Activated T-cell treated with anti-CD3 and anti-CD28 coated beads, Interleukin-2, amount 50 U/mL, for 48 hours (primary cell): ENCODE results near the gene LEPR.
A peak's percentile ranks its signal among the peaks of the same experiment; 100 is the strongest.

Source experiments
- DNase-seq, 2 experiments: peaks; one replicate each; pipeline ENCODE4 v3.0.0-alpha.2; 2020

The LEPR gene

DNA sequence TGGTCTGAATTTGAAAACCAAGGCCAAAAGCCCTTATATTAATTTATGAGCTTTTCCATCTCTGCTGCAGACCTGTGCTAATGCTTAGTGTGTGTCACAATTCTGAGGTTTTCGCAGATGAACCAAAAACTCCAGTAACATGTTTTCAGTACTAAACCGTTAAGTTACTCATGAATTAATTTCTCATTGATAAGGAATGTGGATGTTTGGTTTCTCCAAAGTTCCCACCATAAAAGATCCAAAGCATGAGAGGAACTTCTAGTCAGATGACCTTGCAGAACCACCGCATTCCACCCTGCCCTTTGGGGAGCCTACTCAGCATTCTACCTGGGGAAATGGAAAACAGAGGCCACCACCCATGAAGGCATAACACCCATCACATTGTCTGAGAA lies 7.5 kb upstream of the LEPR start:
- no peak for DNase-seq

- no peak for DNase-seq
These were observed 5.9 kb upstream of the LEPR start for GRCh38 chr1:65414538-65414937.

GRCh38 chr1:65416767-65417166 lies 3.7 kb upstream of the LEPR start:
- no peak for DNase-seq

DNA sequence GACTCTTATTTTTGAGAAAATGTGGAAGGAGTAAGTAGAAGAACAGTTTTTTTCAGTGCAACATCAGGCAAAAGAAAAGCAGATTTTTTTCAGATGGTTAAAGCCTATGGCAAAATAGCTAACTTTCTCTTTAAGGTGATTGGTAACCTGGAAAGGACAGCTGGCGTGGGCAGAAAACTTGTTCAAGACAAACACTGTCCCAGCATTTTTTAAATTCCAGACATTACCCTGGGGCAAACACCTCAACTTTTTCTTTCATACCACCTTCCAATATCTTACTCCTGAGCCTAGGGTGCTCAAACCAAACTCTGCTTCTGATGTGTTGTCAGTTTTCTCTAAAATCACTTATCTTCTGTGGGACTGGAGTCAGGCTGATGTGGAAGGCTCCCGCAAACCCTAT lies 2.7 kb upstream of the LEPR start:
- DNase-seq: no peak

GRCh38 chr1:65418522-65419185 lies 1.8 kb upstream of the LEPR start:
- DNase-seq: no peak

DNA sequence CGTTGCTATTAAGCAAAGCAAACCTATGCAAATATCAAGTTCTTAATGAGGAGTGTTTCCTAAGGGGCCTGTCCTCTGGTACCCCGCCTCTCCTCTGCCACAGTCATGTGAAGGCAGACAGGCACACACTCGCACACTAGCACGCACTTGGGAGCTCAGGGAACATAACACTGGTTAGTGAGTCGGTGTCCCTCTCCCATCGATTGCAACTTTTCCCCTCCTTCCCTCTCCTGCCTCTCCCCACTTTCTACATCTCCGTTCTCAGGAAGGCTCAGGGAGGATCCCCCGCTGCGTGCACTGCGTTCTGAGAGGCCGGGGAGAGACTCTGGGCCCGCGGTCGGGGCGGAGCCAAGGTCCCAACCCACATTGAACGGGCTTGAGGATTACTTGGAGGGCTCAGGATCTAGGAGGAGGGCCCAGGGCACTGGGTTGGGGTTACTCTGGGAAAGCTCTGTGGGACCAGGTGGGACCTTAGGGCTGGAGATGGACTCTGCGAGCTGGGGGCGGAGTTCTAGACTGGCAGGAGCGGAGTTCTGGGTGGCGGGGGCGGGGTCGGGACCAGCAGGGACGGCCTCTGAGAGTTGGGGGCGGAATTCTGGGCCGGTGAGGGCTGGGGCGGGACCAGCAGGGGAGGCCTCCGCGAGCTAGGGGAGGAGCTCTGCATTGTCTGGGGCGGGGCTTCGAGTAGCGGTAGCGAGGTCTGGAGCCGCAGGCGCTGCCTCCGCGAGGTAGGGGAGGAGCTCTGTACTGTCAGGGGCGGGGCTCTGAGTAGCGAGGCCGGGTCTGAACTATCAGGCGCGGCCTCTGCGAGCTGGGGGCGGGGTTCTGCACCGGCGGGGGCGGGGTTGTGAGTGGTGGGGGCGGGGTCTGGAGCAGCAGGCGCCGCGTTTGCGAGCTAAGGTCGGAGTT lies 533 bp upstream of the LEPR start:
- peak; percentile 98 to 99 for DNase-seq

- no peak for DNase-seq
These were observed 1.0 kb downstream of the LEPR start for GRCh38 chr1:65421351-65422025.

GRCh38 chr1:65422241-65423203 lies 2.1 kb downstream of the LEPR start:
- DNase-seq: no peak

GRCh38 chr1:65423884-65424572 lies 3.6 kb downstream of the LEPR start:
- DNase-seq: no peak

DNA sequence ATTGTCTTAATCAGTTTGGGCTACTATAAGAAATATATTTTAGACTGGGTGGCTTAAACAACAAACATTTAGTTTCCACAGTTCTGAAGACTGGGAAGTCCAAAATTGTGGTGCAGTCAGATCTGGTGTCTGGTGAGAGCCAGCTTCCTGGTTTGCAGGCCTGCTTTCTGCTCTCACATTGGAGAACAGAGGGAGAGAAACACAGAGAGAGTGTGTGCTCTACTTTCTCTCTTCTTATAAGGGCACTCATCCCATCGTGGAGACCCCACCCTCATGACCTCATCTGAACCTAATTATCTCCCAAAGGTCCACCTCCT lies 4.1 kb downstream of the LEPR start:
- DNase-seq: no peak

- no peak for DNase-seq
These were observed 4.5 kb downstream of the LEPR start for GRCh38 chr1:65425006-65425405.

DNA sequence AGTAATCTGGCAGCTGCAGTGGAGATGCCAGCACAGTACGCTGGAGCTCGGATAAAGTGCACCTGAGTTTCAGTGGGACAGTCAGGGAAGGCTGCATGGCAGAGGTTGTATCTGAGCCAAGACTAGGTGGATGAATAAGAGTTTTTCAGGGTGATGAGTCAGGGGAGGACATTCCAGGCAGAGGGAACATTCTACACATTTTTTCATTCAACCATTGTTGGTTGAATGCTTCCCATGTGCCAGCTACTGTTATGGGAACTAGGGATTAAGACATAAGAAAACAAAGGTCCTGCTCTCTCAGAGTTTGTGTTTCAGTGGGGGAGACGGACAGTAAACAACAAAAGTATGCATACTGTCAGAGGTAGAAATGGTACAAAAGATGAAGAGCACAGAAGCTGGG lies 5.2 kb downstream of the LEPR start:
- DNase-seq: no peak

DNA sequence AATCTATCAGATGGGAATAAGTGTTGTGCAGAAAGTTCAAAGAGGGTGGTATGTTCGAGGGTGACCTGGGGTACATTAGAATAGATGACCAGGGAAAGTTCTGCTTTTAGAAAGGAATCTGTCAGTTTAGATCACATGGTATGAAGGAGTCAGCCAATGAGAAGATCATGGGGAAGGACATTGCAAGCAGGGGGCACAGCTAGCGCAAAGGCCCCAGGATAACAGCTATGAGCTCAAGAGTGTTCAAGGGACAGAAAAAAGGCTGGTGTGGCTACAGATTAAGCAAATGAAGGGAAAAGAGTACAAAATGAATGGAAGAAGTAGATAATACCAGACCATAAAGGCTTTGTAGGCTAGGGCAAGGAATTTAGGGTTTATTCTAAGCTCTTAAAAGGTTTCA lies 8.6 kb downstream of the LEPR start:
- no peak for DNase-seq

DNA sequence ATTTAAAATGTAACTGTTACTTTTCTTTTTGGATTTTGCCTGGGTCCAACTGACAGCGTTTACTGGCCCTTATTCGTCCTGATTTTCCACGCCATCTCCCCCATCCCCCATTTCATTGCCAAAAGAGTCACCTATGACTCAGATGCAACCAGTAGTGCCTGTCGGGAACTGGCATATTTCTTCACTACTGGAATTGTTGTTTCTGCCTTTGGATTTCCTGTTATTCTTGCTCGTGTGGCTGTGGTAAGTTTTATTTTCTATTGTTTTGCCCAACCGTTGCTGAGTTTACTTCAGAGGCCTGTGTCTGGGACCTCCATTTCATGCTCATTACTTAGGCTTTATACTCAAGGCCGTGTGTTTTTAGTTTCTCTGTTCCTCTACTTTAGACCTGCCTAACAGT lies 9.3 kb downstream of the LEPR start:
- DNase-seq: no peak

DNA sequence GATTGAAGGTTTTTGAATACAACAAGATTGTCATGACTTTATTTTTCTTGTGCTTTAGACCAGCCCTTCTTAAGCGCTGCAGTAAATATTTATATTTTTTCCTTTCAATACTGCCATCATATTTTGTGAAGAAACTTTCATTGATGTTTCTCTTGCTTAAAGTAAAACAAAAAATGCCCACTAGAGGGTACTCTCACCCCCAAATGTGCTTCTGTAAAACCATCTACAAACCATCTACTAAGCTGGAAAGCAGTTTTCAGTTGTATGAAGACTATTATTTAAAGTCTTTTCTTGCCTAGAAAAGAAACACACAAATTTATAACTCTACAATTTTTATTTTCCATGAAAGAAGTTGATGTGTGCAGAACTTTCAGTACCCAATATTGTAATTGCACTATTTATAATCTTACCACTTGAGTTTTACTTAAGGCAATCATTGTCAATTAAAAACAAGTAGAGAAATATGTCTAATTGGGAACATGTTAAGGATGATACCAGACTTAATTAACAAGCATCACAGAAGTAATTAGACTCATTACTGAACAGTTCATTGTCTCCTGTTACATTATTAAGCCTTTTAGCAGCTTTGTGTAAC lies 10.7 kb downstream of the LEPR start:
- DNase-seq: no peak

DNA sequence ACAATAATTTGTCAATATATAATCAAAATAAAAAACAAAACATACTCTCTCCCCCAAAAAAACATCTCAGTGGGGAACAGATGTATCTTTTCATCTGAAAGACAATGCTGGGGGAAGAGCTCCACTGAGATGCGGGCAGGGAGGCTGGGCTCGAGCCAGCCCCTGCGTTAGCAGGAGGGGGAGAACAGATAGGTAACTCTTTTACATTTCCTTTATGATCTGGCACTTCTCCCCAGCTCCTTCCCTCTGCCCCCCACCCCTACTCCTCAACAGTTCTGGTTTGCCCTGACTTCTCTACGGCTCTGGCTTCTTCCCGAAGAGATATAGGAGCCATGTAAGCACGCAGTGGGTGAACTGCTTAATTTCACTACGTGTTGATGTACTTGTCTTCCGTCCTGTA lies 12.4 kb downstream of the LEPR start:
- no peak for DNase-seq

- DNase-seq: no peak
These were observed 13.8 kb downstream of the LEPR start for GRCh38 chr1:65434255-65434654.

DNA sequence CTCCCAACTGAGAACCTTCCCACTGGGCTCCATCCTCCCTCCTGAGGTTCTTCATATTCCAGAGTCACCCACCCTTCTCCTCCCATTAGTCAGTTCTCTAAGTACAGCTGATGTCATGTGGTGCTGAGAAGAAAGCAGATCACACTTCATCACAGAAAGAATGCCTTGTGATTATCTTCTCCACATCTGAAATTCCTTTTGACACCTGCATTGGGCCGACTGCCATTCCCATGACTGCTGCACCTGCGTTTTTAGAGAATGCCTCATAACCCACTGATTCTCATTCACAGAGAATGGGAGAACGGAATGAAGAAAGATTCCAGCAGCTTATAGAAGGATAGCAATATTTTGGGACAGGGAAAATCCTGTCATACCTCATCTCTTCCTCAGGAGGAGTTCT lies 14.3 kb downstream of the LEPR start:
- DNase-seq: no peak

GRCh38 chr1:65435987-65436386 lies 15.5 kb downstream of the LEPR start:
- DNase-seq: no peak

DNA sequence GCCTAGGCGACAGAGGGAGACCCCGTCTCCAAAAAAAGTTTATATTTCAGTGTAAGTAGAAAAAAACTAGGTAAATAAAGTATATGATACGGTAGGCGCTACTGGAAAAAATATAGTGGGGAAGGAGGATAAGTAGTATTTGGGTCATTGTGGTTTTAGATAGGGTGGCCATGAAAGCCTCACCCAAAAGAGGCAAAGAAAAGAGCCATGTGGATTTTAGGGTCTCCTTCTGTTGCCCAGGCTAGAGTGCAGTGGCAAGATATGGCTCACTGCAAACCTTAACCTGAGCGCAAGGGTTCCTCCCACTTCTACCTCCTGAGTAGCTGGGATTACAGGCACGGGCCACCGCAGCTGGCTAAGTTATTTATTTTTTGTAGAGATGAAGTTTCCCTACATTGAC lies 17.1 kb downstream of the LEPR start:
- DNase-seq: no peak

GRCh38 chr1:65440322-65440900 lies 19.9 kb downstream of the LEPR start:
- DNase-seq: no peak
